H1 (cell line): ENCODE measurements around the gene PIGT. TPM values are rescaled to one million over a fixed set of nuclear protein-coding genes. Genes with fewer than 3 reads are reported as not detected.

ENCODE experiments used
- CTCF ChIA-PET: fragments of 300-600 bp; sonication (Branson Sonifier 250); formaldehyde crosslinking; loops from one replicate; lab custom pipeline; 2021; ENCODE audit not compliant: partially characterized antibody; lab: Charles Lee
- POLR2A ChIA-PET: fragments of 300-600 bp; sonication (Branson Sonifier 250); formaldehyde crosslinking; loops from one replicate; lab custom pipeline; 2021; ENCODE audit warnings: inconsistent platforms; ENCODE audit not compliant: partially characterized antibody; lab: Charles Lee
- DNase-seq, 2 experiments: peaks; one replicate each; pipeline versions ENCODE4 v3.0.0 to v3.0.0-alpha.2; 2010 to 2022; ENCODE audit warnings: low spot score in 2 of 2, low read depth in 1 of 2, mixed read lengths in 1 of 2
- FAIRE-seq: peaks from 2 replicates; lab custom pipeline; 2011; peaks lifted over from hg19 to GRCh38; lab: Jason Lieb, UNC
- H2AFZ ChIP-seq: 2 replicates; pipeline ENCODE4 v1.8.1; 2012; ENCODE audit warnings: low read length, inconsistent platforms
- H2AK5ac ChIP-seq: 2 replicates; pipeline ENCODE4 v1.6.1; 2013; ENCODE audit warnings: low read depth, low read length
- H2BK120ac ChIP-seq: replicated peaks from 2 replicates; pipeline ENCODE3; 2013; ENCODE audit warnings: low read depth, low read length, inconsistent platforms
- H2BK12ac ChIP-seq: 2 replicates; pipeline ENCODE4 v1.6.1; 2013; ENCODE audit warnings: low read depth, low read length
- H2BK15ac ChIP-seq: 2 replicates; pipeline ENCODE4 v1.6.1; 2013; ENCODE audit warnings: low read length
- H2BK20ac ChIP-seq: 2 replicates; pipeline ENCODE4 v1.6.1; 2013; ENCODE audit warnings: low read length
- H2BK5ac ChIP-seq: 2 replicates; pipeline ENCODE4 v1.6.1; 2013; ENCODE audit warnings: low read depth, low read length
- H3K14ac ChIP-seq: 2 replicates; pipeline ENCODE4 v1.6.1; 2013; ENCODE audit warnings: inconsistent platforms; ENCODE audit not compliant: insufficient read length
- H3K18ac ChIP-seq: 2 replicates; pipeline ENCODE4 v1.6.1; 2013; ENCODE audit warnings: low read length; ENCODE audit errors: extremely low read depth
- H3K23ac ChIP-seq: 2 replicates; pipeline ENCODE4 v1.6.1; 2013; ENCODE audit warnings: inconsistent platforms; ENCODE audit not compliant: insufficient read length
- H3K23me2 ChIP-seq: 2 replicates; pipeline ENCODE4 v1.6.1; 2013; ENCODE audit warnings: low read depth, low read length
- H3K27ac ChIP-seq: 2 replicates; pipeline ENCODE4 v1.6.1; 2011; ENCODE audit warnings: low read depth, low read length, inconsistent platforms
- H3K27me3 ChIP-seq, 4 experiments: replicated peaks in 1 of 4; 1 replicate in 1 of 4; 2 replicates in 3 of 4; pipeline versions ENCODE4 v1.6.1 to v1.8.1; 2011 to 2013; ENCODE audit warnings: low read length in 3 of 4, mild to moderate bottlenecking in 3 of 4, inconsistent platforms in 2 of 4, mixed read lengths in 2 of 4, moderate library complexity in 1 of 4; ENCODE audit not compliant: control insufficient read depth in 3 of 4, insufficient read depth in 3 of 4; ENCODE audit errors: extremely low read depth in 1 of 4
- H3K36me3 ChIP-seq, 4 experiments: 2 replicates each; pipeline versions ENCODE4 v1.6.1 to v1.8.1; 2011 to 2013; ENCODE audit warnings: mild to moderate bottlenecking in 4 of 4, low read length in 3 of 4, moderate library complexity in 2 of 4, control low read depth in 1 of 4, inconsistent platforms in 1 of 4; ENCODE audit not compliant: insufficient read depth in 4 of 4, control insufficient read depth in 2 of 4
- H3K4ac ChIP-seq: replicated peaks from 2 replicates; pipeline ENCODE3; 2013; ENCODE audit warnings: low read length, low read depth, mixed read lengths, inconsistent platforms; ENCODE audit not compliant: insufficient read length
- H3K4me1 ChIP-seq, 4 experiments: replicated peaks in 1 of 4; 1 replicate in 1 of 4; 2 replicates in 3 of 4; pipeline versions ENCODE4 v1.6.1 to v1.8.1; 2011 to 2013; ENCODE audit warnings: low read length in 3 of 4, inconsistent platforms in 2 of 4, mixed read lengths in 1 of 4; ENCODE audit not compliant: insufficient read depth in 4 of 4, control insufficient read depth in 3 of 4
- H3K4me2 ChIP-seq, 2 experiments: 2 replicates each; pipeline versions ENCODE4 v1.6.1 to v1.8.1; 2011 to 2013; ENCODE audit warnings: low read depth in 2 of 2, low read length in 2 of 2, control low read depth in 1 of 2, inconsistent platforms in 1 of 2, mild to moderate bottlenecking in 1 of 2; ENCODE audit not compliant: insufficient read depth in 1 of 2
- H3K4me3 ChIP-seq, 4 experiments: fragments of 200-600, 300-600 bp in 1 of 4; sonication (generic), shearing (Covaris generic), sonication (Bioruptor Twin) in 1 of 4; 2 replicates each; pipeline versions ENCODE4 v1.5.1 to v1.8.1; 2011 to 2016; ENCODE audit warnings: low read length in 4 of 4, low read depth in 3 of 4, control low read depth in 2 of 4, inconsistent platforms in 2 of 4, mild to moderate bottlenecking in 2 of 4, mixed read lengths in 1 of 4, moderate library complexity in 1 of 4; ENCODE audit not compliant: insufficient read depth in 2 of 4; ENCODE audit errors: extremely low read depth in 1 of 4
- H3K56ac ChIP-seq: replicated peaks from 2 replicates; pipeline ENCODE3; 2013; ENCODE audit warnings: low read depth, mild to moderate bottlenecking, mixed read lengths, low read length, inconsistent platforms; ENCODE audit not compliant: insufficient read length
- H3K79me1 ChIP-seq: 2 replicates; pipeline ENCODE4 v1.6.1; 2013; ENCODE audit warnings: low read depth, low read length, control low read depth
- H3K79me2 ChIP-seq, 2 experiments: 2 replicates each; pipeline versions ENCODE4 v1.6.1 to v1.8.1; 2012 to 2013; ENCODE audit warnings: low read length in 2 of 2, mild to moderate bottlenecking in 2 of 2, inconsistent platforms in 1 of 2; ENCODE audit not compliant: insufficient read depth in 2 of 2, control insufficient read depth in 1 of 2
- H3K9ac ChIP-seq, 4 experiments: replicated peaks in 1 of 4; 1 replicate in 1 of 4; 2 replicates in 3 of 4; pipeline versions ENCODE4 v1.6.1 to v1.8.1; 2011 to 2013; ENCODE audit warnings: low read depth in 3 of 4, low read length in 3 of 4, control low read depth in 2 of 4, mild to moderate bottlenecking in 2 of 4, moderate library complexity in 2 of 4, inconsistent platforms in 1 of 4; ENCODE audit errors: extremely low read depth in 1 of 4
- H3K9me3 ChIP-seq, 2 experiments: 2 replicates each; pipeline versions ENCODE4 v1.6.1 to v1.8.1; 2012 to 2013; ENCODE audit warnings: mild to moderate bottlenecking in 2 of 2, moderate library complexity in 2 of 2, control low read depth in 1 of 2, inconsistent platforms in 1 of 2, low read depth in 1 of 2, low read length in 1 of 2, mixed read lengths in 1 of 2; ENCODE audit not compliant: insufficient read depth in 2 of 2
- H4K20me1 ChIP-seq, 2 experiments: replicated peaks in 1 of 2; 2 replicates each; pipeline versions ENCODE3 to v1.8.1; 2011 to 2013; ENCODE audit warnings: inconsistent platforms in 2 of 2, low read length in 2 of 2, mild to moderate bottlenecking in 1 of 2; ENCODE audit not compliant: insufficient read depth in 2 of 2, control insufficient read depth in 1 of 2
- H4K5ac ChIP-seq: 2 replicates; pipeline ENCODE4 v1.6.1; 2013; ENCODE audit warnings: low read length, low read depth, mixed read lengths, inconsistent platforms; ENCODE audit not compliant: insufficient read length
- H4K8ac ChIP-seq: 2 replicates; pipeline ENCODE4 v1.8.0; 2013; ENCODE audit warnings: mild to moderate bottlenecking, moderate library complexity, low read length, inconsistent platforms; ENCODE audit not compliant: insufficient read depth; ENCODE audit errors: extremely low read depth
- H4K91ac ChIP-seq: replicated peaks from 2 replicates; pipeline ENCODE3; 2013; ENCODE audit warnings: low read length, mixed read lengths, inconsistent platforms; ENCODE audit not compliant: insufficient read length
- ATF3 ChIP-seq: IDR thresholded peaks from 2 replicates; pipeline ENCODE4 v1.6.1; 2011; ENCODE audit warnings: low read depth, mild to moderate bottlenecking, low read length; ENCODE audit not compliant: insufficient read depth
- CTCF ChIP-seq, 3 experiments: IDR thresholded peaks; 1 replicate in 2 of 3; 2 replicates in 1 of 3; pipeline versions ENCODE4 v1.5.1 to v1.6.1; 2011; ENCODE audit warnings: low read length in 3 of 3, mild to moderate bottlenecking in 3 of 3, inconsistent platforms in 2 of 3, low read depth in 1 of 3, moderate library complexity in 1 of 3; ENCODE audit not compliant: insufficient read depth in 1 of 3; ENCODE audit errors: control extremely low read depth in 1 of 3
- E2F6 ChIP-seq: IDR thresholded peaks from 2 replicates; pipeline ENCODE4 v1.6.1; 2012; ENCODE audit warnings: inconsistent platforms
- EP300 ChIP-seq, 2 experiments: IDR thresholded peaks; 1 replicate in 1 of 2; 2 replicates in 1 of 2; pipeline ENCODE4 v1.6.1; 2011 to 2012; ENCODE audit warnings: low read depth in 2 of 2, low read length in 2 of 2, mild to moderate bottlenecking in 2 of 2, borderline replicate concordance in 1 of 2, inconsistent platforms in 1 of 2, moderate library complexity in 1 of 2
- GABPA ChIP-seq: IDR thresholded peaks from 2 replicates; pipeline ENCODE4 v1.6.1; 2011; ENCODE audit warnings: mild to moderate bottlenecking, low read length, moderate library complexity, borderline replicate concordance; ENCODE audit not compliant: insufficient read depth
- NANOG ChIP-seq: IDR thresholded peaks from 2 replicates; pipeline ENCODE4 v1.6.1; 2011; ENCODE audit warnings: low read length, low read depth, mild to moderate bottlenecking, inconsistent platforms; ENCODE audit not compliant: insufficient read depth, poor library complexity, severe bottlenecking
- ZNF274 ChIP-seq: IDR thresholded peaks from 2 replicates; pipeline ENCODE4 v1.7.0; 2012; ENCODE audit warnings: low read length, borderline replicate concordance; ENCODE audit errors: extremely low read depth
- WGBS, 2 experiments: shearing (Covaris generic) in 1 of 2; methylation state at CpG; one replicate each; pipeline versions ENCODE4 v1.1.6 to v1.1.7; 2013 to 2015; ENCODE audit warnings: low lambda C conversion rate in 2 of 2, mixed read lengths in 2 of 2, inconsistent platforms in 1 of 2, low coverage in 1 of 2, missing lambda C conversion rate in 1 of 2; ENCODE audit not compliant: insufficient replicate concordance in 2 of 2, insufficient coverage in 1 of 2, insufficient read length in 1 of 2; ENCODE audit errors: extremely low coverage in 1 of 2, missing lambda C conversion rate in 1 of 2; 5-methylcytosine and 5-hydroxymethylcytosine counted together
- polyA plus RNA-seq, 7 experiments: library from polyadenylated mRNA; depleted of rRNA in 3 of 7; stranded (reverse) in 5 of 7; unstranded in 2 of 7; fragments of >200 nt in 5 of 7; fragments of 200-250 nt in 2 of 7; gene quantifications; 1 replicate in 5 of 7; 2 replicates in 1 of 7; 4 replicates in 1 of 7; pipeline versions ENCODE4 v1.2.1 to v1.2.3, GENCODE V29; 2011 to 2013; ENCODE audit warnings: missing spikeins in 2 of 7, mixed read lengths in 2 of 7
- total RNA-seq: library from RNA; stranded (reverse); fragmentation: NEBNext Ultra II Directional; extraction: Animal tissue kit (Norgen Biotek cat#: 25700); gene quantifications from 2 replicates; pipeline ENCODE4 v1.2.1, GENCODE V29; 2021

The PIGT gene
- total and polyA plus RNA-seq, 2 of the 8 experiments (the other 6 are each of a cell fraction or from before 2014, with no cell fraction given), result 66.0 to 89.7 TPM

GRCh38 chr20:45370571-45371160 lies 45.3 kb upstream of the PIGT start:
- no peak overlapping the region for H3K23ac ChIP-seq
- H3K4me2 ChIP-seq, result no peak overlapping the region
- H3K9ac ChIP-seq, result no peak overlapping the region
- CTCF ChIA-PET, result interaction anchor here (0.9 to 11.9 kb wide), 12 partner anchors 9 to 137 kb away, joined by 3 to 186 read pairs (median 22); partner anchors contain the start of genes DBNDD2 and SYS1
- FAIRE-seq, result no peak
- H3K36me3 ChIP-seq, result peaks cover 3 to 9% (median 6%) of the 10 kb centered on the region in 4 experiments; a peak in 6 of 8 replicates
- no peak overlapping the region for H3K4ac ChIP-seq
- H3K18ac ChIP-seq, result no peak overlapping the region
- H4K91ac ChIP-seq, result no peak overlapping the region
- no peak overlapping the region for H3K56ac ChIP-seq
- no peak for DNase-seq
- WGBS, 2 experiments, result 88% methylated on average over 3 of the region's 3 CpGs; no CpG with 5 or more reads in 1 of the 2 experiments
- peaks cover 4% of the 10 kb centered on the region for H3K23me2 ChIP-seq
- no peak overlapping the region for H3K14ac ChIP-seq
- POLR2A ChIA-PET, result interaction anchor here (0.7 to 1.7 kb wide), 4 partner anchors 17 to 116 kb away, joined by 3 to 4 read pairs (median 4); no protein-coding TSS in a partner anchor
- no peaks in the 10 kb centered on the region; the same call in 1 of the 2 replicates for H3K79me1 ChIP-seq
- H4K5ac ChIP-seq, result no peak overlapping the region
- no peak overlapping the region for H3K27ac ChIP-seq
- peaks cover 0 to 14% (median 9%) of the 10 kb centered on the region in 4 experiments; a peak in 6 of 7 replicates for H3K4me1 ChIP-seq
- no peak overlapping the region for H2BK20ac ChIP-seq
- no peak overlapping the region for H2AK5ac ChIP-seq
- no peaks in the 10 kb centered on the region for H3K9me3 ChIP-seq
- no peak overlapping the region for H2BK5ac ChIP-seq
- H4K8ac ChIP-seq, result no peak overlapping the region; the same call in 1 of the 2 replicates
- H4K20me1 ChIP-seq, result peaks cover 0 to 6% of the 10 kb centered on the region in 2 experiments
- H3K79me2 ChIP-seq, result no peaks in the 10 kb centered on the region; a peak in 1 of 4 replicates
- H2AFZ ChIP-seq, result no peak overlapping the region
- no peak overlapping the region for H2BK120ac ChIP-seq
- no peak overlapping the region for H2BK12ac ChIP-seq
- peaks cover 0 to 12% (median 9%) of the 10 kb centered on the region in 4 experiments; a peak in 3 of 7 replicates for H3K27me3 ChIP-seq
- no peak overlapping the region for H2BK15ac ChIP-seq
- H3K4me3 ChIP-seq, result no peak overlapping the region
- TF ChIP-seq ZNF274 (no peak), CTCF (IDR thresholded peaks at IDR 0.05; ENCODE audit: control extremely low read depth in 1 of 3, insufficient read depth in 1 of 3, low read depth in 1 of 3, low read length in 3 of 3) (no peak), GABPA (no peak), E2F6 (no peak), NANOG (no peak), ATF3 (no peak), EP300 (IDR thresholded peaks at IDR 0.05; ENCODE audit: borderline replicate concordance in 1 of 2, low read depth in 2 of 2, low read length in 2 of 2) (no peak)
